Thyroid gland (tissue), 4 donors: ENCODE measurements around the gene OR52K2.

ENCODE experiments used
- POLR2A ChIP-seq, 2 donors: fragments of 450-650 bp; IDR thresholded peaks; one replicate each; pipeline ENCODE4 v1.6.1; 2017; ENCODE audit warnings: antibody characterized with exemption in 2 of 2, mild to moderate bottlenecking in 2 of 2, moderate library complexity in 1 of 2
- TF ChIP-seq, protein P1 (sequence below), 6 experiments: fragments of 200-600 bp in 3 of 6; fragments of 450-650 bp in 3 of 6; sonication (generic) in 3 of 6; IDR thresholded peaks; one replicate each; pipeline ENCODE4 v1.5.1; 2016 to 2019; ENCODE audit warnings: antibody characterized with exemption in 6 of 6, mild to moderate bottlenecking in 2 of 6, inconsistent platforms in 1 of 6, moderate library complexity in 1 of 6

DNA sequence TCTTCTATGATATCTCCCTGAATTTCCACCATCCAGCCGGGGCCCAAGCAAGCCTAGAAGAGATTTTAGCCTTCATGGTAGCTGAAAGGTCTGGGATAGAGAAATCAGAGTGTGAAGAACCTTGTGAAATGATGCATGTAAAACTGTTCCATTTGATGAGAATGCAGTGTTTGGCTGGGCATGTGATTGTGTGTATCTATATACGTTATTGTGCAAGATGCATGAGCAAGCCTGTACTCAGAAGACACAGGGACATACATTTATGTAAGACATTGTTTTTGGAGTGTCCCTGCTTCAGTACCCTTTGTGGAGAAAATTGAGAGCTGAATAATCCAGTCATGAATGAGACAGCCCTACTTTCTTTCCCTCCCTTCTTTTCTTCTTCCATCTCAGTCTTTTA is 15.2 kb upstream of the OR52K2 start:
- TF ChIP-seq, protein P1, sequence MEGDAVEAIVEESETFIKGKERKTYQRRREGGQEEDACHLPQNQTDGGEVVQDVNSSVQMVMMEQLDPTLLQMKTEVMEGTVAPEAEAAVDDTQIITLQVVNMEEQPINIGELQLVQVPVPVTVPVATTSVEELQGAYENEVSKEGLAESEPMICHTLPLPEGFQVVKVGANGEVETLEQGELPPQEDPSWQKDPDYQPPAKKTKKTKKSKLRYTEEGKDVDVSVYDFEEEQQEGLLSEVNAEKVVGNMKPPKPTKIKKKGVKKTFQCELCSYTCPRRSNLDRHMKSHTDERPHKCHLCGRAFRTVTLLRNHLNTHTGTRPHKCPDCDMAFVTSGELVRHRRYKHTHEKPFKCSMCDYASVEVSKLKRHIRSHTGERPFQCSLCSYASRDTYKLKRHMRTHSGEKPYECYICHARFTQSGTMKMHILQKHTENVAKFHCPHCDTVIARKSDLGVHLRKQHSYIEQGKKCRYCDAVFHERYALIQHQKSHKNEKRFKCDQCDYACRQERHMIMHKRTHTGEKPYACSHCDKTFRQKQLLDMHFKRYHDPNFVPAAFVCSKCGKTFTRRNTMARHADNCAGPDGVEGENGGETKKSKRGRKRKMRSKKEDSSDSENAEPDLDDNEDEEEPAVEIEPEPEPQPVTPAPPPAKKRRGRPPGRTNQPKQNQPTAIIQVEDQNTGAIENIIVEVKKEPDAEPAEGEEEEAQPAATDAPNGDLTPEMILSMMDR (IDR thresholded peaks at IDR 0.05), result no peak
- TF ChIP-seq POLR2A (IDR thresholded peaks at IDR 0.05), result no peak
